GM21737 (cell line): Measurements from ENCODE around the gene GATA1.

Source experiments
- ATAC-seq: cut with Tn5 transposase; IDR thresholded peaks from one replicate; pipeline ENCODE4 v1.9.1; 2021; ENCODE audit warnings: mild to moderate bottlenecking, moderate library complexity; ENCODE audit not compliant: unreplicated experiment

Gene GATA1

DNA sequence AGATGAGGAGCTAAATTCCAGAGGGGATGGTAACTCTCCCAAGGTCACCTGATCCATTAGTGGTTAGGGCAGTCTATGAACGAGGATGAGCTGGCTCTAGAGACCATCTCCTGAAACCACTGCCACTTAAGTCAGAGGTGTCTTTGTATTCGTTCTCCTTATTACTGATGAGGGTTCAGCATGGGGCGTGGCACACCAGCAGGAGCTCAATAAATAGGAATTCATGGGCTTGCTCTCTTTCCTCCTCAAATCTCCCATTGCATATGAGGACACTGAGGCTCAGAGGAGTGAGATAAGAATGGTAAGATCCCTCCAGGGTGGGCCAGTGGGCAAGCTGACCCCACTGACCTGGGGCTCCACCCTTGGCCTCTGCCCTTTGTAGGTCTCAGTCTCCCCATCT lies 1.7 kb upstream of the GATA1 start:
- no peak for ATAC-seq

- no peak for ATAC-seq
These were observed 1.2 kb upstream of the GATA1 start for GRCh38 chrX:48785186-48785539.

GRCh38 chrX:48785540-48786214 lies 713 bp upstream of the GATA1 start:
- no peak for ATAC-seq

DNA sequence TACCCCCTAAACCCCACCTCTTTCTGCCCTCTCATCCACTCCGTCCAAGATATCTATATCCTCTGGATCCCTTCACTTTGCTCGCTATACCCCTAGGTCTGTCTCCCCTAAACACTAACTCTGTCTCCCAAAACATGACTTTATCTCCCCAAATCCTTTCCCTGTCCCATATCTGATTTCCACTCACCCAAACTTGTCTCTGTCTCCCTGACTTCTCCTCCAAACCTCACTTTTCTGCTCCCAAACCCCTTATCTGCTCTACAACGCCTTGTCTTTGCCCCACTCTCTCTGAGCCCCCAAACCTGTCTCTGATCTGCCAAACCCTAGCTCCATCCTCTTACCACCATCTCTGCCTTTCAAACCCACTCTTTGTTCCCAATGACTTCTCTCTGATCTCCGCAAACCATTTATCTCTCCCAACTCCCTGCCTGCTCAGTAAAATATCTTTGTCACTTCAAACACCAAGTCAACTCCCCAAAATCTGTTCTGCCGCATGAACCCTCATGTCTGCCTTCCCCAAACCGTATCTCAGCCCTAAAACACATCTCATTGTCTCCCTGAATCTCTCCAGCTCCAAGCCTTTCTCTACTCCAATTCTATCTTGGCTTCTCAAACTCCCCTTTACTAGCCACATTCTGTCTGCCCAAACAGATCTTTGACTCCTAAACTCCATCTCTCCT lies 575 bp downstream of the GATA1 start:
- no peak for ATAC-seq

DNA sequence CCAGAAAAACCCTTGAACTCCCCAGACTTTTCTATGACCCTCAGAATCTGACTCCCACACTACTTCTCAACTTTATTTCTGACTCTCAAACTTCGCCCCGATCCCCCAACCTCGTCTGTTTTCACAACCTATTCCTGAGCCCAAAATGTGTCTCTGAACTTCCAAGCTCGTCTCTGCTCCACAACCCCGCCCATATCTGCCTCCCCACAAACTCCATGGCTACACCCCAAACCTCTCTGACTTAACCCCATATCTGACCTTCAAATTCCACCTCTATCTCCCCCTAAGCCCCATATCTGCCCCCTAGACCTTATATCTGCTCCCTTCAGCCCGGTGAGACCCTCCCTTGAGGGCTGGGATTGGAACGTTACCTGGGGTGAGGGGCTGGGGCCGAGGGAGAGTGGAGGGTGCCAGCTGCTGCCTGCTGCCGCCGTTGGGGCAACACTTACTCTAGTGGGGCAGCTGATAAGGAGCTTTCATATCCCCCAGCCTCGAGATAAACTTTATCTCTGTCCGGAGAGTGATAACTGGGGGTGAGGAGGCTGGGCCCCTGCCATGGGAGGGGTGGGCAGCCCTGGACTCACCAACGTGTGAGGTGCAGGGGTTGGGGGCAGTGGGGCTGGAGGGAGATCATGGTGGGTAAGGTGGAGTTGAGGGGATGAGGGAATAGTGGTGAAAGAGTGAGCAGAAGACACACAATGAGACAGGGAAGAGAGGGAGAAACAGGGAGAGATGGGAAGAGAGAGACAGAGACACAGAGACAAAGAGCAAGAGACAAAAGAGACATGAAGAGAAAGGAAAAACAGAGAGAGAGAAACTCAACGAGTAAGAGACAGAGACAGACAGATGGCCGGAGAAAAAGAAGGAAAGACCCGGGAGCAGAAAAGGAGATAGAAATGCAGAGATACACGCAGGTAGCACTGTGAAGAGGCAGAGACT lies 1.4 kb downstream of the GATA1 start:
- ATAC-seq = no peak

- ATAC-seq = no peak
These were observed 3.2 kb downstream of the GATA1 start for GRCh38 chrX:48789366-48790220.

DNA sequence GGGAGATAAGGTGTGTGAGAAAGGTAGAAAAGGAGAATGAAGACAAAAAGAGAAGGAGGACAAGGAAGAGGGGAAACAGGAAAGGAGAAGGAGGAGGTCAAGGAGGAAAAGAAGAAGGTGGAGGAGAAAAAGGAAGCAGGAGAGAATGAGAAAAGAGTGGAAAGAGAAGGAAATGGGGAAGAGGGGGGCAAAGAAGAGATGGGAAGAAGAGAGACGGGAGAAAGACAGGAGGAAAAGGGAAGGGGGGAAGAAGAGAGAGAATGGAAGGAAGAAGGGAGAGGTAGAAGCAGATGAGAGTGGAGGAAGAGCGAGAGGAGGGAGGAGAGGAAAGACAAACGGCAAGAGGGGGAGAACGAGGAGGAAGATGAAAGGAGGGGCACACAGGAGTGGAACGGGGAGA lies 4.1 kb downstream of the GATA1 start:
- no peak for ATAC-seq

- no peak for ATAC-seq
These were observed 4.9 kb downstream of the GATA1 start for GRCh38 chrX:48791063-48791820.

GRCh38 chrX:48792219-48792618 lies 5.8 kb downstream of the GATA1 start:
- no peak for ATAC-seq

GRCh38 chrX:48793935-48794334 lies 7.5 kb downstream of the GATA1 start:
- ATAC-seq = no peak

GRCh38 chrX:48794340-48794910 lies 8.0 kb downstream of the GATA1 start:
- no peak for ATAC-seq

DNA sequence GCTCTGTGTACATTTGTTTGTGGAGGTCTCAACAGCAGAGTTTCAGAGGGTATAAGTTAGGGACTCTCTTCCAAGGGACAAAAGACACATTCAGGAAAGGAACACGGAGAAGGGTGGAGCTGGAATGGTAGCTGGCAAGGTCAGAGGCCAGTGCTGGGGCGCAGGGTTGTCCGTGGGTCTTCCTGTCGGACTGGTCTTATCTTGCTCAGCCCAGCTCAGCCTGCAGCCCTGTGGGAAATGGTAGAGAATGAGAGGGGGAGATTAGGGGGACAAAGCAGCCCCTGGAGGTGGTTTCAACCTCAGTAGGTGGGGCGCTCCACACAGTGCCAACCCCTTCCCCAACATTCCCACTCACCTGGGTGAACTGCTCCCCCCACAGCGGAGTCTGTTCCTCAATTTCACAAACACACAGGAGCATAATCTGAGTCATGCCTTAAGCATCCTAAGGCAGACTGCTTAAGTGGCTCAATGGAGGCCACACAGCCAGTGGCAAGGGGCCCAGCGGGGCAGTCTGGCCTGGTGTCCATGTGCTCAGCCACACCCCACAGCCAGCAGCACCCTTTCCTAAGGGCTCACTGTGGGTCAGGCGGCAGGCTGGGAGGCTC lies 8.6 kb downstream of the GATA1 start:
- no peak for ATAC-seq

DNA sequence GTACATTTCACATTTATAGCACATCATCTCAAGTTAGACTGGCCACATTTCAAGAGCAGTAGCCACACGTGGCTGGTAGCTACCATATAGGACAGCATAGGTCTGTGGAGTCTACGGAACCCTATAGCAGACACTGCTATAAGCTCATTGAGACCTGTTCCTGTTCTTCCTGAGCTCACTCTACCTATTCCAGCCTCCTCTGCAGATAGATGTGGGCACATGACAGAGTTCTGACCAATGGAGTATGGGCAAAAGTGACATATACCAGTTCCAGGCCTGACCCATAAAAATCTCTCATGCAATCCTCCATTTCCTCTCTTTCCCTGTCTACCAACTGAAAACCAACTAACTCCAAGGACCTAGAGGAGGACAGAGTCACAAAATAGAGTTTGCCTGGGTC lies 11.9 kb downstream of the GATA1 start:
- ATAC-seq = no peak

DNA sequence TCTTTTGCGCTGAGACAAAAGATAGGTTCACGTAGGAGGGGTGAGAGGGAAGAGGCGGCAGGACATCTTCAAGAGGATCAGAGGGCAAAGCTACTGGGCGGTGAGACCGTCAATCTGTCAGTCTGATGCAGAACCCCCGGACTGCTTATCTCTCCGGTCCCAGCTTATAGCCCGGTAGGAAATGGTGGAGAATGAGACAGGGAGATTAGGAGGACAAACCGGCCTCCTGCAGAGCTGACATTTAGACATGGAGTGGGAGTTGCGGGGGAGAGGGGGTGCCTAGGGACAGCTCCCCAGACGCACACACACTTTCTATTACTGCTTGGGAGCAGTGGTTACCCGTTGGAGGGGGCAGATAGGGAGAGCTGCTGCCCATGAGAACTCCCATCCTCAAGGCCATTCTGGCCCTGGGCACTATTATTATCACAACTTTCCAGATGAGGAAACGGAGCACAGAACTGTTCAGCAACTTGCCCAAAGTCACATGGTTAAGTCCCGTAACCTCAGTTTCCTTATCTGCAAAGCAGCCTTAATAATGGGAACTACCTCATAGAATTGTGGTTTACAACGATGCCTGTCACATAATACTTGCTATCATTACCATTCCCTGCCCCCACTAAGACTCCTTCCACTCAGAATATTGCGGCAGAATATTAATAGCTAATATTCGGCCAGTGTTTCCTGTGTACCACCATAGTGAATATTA lies 14.3 kb downstream of the GATA1 start:
- ATAC-seq = no peak

DNA sequence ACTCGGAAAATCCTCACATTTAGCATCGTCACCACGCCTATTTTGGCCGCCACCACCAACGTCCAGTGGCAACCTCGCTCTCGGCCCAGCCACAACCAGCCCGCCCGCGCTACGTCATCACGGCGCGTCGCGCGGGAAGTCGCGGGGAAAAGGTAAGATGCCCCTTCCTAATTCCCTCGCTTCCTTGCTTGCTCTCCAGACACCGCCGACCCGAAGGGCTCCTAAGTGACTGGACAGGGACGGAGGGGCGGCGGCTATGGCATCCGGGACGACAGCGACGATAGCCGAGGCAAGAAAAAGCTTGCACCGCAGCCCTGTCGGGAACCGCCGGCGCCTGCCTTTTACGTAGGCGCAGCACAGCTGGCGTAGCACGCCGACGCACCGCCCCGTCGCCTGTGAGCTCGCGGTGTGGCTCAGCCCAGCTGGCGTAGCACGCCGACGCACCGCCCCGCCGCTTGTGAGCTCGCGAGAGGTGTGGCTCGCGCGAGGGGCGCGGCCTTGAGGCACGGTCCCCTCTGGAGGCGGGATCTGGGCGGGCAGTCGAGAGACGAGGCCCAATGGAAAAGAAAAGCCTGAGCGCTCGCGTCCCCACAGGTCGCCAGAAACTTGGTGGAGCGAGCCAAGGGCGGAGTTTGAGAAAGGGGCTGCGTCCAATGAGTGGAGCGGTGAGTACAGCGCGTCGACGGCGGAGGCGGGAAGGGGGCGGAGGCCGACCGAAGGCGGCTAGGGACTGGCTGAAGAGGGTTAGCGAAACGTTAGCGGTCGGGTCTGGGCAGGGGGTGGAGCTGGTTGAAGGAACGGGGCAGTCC lies 15.1 kb downstream of the GATA1 start, which contains the start of gene HDAC6:
Gene HDAC6 (plus strand): TSS at position 788 of the 809 bp plus-strand sequence. CDS start 626 bp downstream, outside the sequence.
- peak; percentile 83 for ATAC-seq

DNA sequence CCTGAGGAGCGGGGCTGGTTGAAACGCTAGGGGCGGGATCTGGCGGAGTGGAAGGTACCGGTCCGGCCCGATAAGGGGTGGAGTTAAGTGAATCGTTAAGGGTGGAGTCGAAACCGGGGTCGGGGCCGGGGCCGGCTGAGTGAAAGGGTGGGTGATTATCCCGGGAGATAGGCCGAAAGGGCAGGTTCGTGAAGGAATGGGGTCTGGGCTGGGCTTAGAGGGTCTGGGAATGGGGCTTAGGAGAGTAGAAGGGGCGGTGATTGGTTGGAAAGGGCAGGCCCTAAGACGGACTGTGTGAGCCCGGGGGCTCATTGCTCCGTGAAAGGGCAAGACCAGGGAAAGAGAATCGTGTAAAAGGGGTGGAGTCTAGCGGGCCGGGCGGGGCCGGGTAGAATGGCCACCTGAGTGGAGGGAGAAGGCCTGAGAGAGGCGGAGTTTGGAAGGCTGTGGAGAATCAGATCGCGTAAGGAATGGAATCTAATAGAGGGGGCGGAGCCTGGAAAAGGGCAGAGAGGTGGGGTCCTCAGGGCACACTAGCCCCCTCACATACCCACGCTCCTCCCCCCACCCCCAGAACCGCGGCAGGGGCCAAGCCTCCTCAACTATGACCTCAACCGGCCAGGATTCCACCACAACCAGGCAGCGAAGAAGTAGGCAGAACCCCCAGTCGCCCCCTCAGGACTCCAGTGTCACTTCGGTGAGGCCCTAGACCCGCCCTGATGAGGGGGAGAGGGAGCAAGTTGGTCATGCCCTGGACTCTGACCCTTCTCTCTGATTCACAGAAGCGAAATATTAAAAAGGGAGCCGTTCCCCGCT lies 15.9 kb downstream of the GATA1 start:
- ATAC-seq = peak; percentile 41

- no peak for ATAC-seq
These were observed 16.5 kb downstream of the GATA1 start for GRCh38 chrX:48802905-48803200.
